K562 (cell line): Measurements from ENCODE around the gene RPL15. TPM values are rescaled to one million over a fixed set of nuclear protein-coding genes. Genes with fewer than 3 reads are reported as not detected.
A peak's percentile ranks its signal among the peaks of the same experiment; 100 is the strongest.

Source experiments
- CHAMP1 ChIP-seq: fragments of 450-650 bp; IDR thresholded peaks from 2 replicates; pipeline ENCODE4 v1.6.1; 2016; ENCODE audit warnings: mild to moderate bottlenecking
- HMBOX1 ChIP-seq: sonication (generic); IDR thresholded peaks from 2 replicates; pipeline ENCODE4 v1.6.1; 2016
- LCOR ChIP-seq: sonication (generic); formaldehyde crosslinking; IDR thresholded peaks from 2 replicates; pipeline ENCODE4 v1.8.0; 2022; ENCODE audit warnings: mild to moderate bottlenecking, missing genetic modification reagents
- MAFF ChIP-seq: IDR thresholded peaks from 2 replicates; pipeline ENCODE4 v1.6.1; 2012; ENCODE audit warnings: low read length, improper control_type of control experiment
- MITF ChIP-seq: IDR thresholded peaks from 2 replicates; pipeline ENCODE4 v1.6.1; 2014; ENCODE audit warnings: antibody characterized with exemption
- NUFIP1 ChIP-seq: fragments of 450-650 bp; IDR thresholded peaks from 2 replicates; pipeline ENCODE4 v1.6.1; 2018; ENCODE audit not compliant: partially characterized antibody
- PHB ChIP-seq: fragments of 250-450 bp; sonication (Bioruptor Pico); IDR thresholded peaks from 2 replicates; pipeline ENCODE4 v1.5.0; 2021
- THRB ChIP-seq: fragments of 450-650 bp; formaldehyde crosslinking; conservative IDR thresholded peaks from 2 replicates; pipeline ENCODE4 v1.4.0; 2022; ENCODE audit warnings: mild to moderate bottlenecking, missing genetic modification characterization
- ZBTB40 ChIP-seq, 2 experiments: fragments of 450-650 bp in 1 of 2; sonication (generic) in 1 of 2; formaldehyde crosslinking in 1 of 2; IDR thresholded peaks; 2 replicates each; pipeline versions ENCODE4 v1.7.1 to v1.9.0; 2016 to 2022; ENCODE audit warnings: inconsistent platforms in 1 of 2, mild to moderate bottlenecking in 1 of 2, missing genetic modification reagents in 1 of 2
- polyA plus RNA-seq, 8 experiments: library from polyadenylated mRNA; depleted of rRNA in 4 of 8; stranded (reverse) in 5 of 8; unstranded in 3 of 8; fragments of >200 nt; fragmentation: Nextera tagmentation in 2 of 8; fragmentation: Illumina TruSeq in 1 of 8; extraction: Ambion mirVana in 2 of 8; extraction: Trizol in 1 of 8; gene quantifications; 2 replicates each; pipeline versions ENCODE4 v1.2.1 to v1.2.3, GENCODE V29; 2011 to 2014; ENCODE audit warnings: inconsistent platforms in 1 of 8, missing spikeins in 1 of 8
- total RNA-seq, 7 experiments: library from RNA; depleted of rRNA in 6 of 7; stranded (reverse); fragments of >200 nt in 6 of 7; fragmentation: Illumina TruSeq in 2 of 7; extraction: Trizol in 2 of 7; gene quantifications; 2 replicates each; pipeline versions ENCODE4 v1.2.1 to v1.2.3, GENCODE V29; 2011 to 2021; ENCODE audit warnings: low replicate concordance in 1 of 7

Gene RPL15
- total and polyA plus RNA-seq, 9 of the 15 experiments (the other 6 are each of a cell fraction or from before 2014, with no cell fraction given): 2,393 to 8,850 (median 3,928) TPM

- 0 out of 2 replicates have a peak, but pooled peaks have one; percentile 37 for TF ChIP-seq HMBOX1
- TF ChIP-seq LCOR (CRISPR knock-in tag): 0 out of 2 replicates have a peak, but pooled peaks have one; percentile 37
- peak; percentile 20; the same call in 1 of the 2 replicates for TF ChIP-seq ZBTB40 (IDR thresholded peaks at IDR 0.05)
- TF ChIP-seq ZBTB40 (CRISPR knock-in tag; IDR thresholded peaks at IDR 0.05): no peak
- no peak for TF ChIP-seq THRB (CRISPR knock-in tag)
- no peak for TF ChIP-seq PHB
- no peak for TF ChIP-seq MAFF
- peak; percentile 31; the same call in 1 of the 2 replicates for TF ChIP-seq CHAMP1
- TF ChIP-seq NUFIP1: no peak
- TF ChIP-seq MITF: no peak
These were observed 1.3 kb upstream of the RPL15 start (continued) for GRCh38 chr3:23915537-23916108.
